ENCODE data around the gene PRPF6.
A peak's percentile ranks its signal among the peaks of the same experiment; 100 is the strongest.
"Not testable (repeated sequence)": the region's sequence is repeated elsewhere in the genome, so short reads cannot be mapped to it uniquely, and the experiment has no call there.

The PRPF6 gene

DNA sequence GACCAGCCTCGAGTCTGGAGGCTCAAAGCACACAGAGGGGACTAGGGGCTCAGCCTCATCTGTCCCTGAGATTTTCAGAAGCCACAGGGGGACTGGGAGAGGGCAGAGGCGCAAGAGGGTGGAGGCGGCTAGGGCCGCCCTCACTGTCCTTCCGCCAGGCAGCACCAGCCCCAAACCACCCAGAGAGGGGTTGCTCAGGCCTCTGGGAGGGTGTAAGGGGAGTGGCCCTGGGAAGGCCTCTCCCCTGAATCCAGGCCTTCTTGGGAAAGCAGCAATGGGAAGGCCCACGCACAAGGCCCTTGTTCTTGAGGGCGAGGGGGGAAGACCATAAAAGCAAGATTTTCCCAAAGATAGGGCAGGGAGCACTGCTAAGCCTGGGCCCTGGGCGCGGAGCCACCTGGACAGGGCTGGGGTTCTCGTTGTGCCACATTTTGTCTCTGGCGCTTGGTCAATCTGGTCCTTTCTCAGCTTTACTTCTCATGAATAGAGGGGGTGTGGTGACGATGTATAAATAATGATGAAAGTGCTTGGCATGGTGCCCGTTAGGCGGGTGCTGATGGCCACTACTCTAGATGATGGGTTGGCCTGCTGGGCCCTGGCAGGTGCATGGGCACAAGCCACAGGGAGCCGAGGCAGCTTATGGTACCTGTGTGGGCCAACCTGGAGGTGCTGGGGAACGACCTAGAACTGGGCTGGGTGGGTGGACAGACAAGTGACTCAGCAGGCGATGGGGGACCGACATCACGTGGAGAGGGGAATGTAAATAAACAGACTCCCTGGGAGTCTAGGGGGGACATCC, 6.3 kb upstream of the PRPF6 start:
- DNase-seq = no peak

DNA sequence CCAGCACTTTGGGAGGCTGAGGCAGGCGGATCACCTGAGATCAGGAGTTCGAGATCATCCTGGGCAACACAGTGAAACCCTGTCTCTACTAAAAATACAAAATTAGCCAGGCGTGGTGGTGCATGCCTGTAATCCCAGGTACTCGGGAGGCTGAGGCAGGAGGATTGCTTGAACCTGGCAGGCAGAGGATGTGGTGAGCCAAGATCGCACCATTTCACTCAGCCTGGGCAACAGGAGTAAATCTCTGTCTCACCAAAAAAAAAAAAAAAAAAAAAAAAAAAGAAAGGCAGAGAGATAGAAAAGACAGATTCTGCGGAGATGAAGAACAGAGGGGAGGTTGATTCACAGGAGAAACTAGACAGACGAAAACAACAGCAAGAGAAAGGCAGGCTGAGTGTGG, 4.4 kb upstream of the PRPF6 start:
- DNase-seq = not testable (repeated sequence)

- no peak for DNase-seq
These were observed 3.8 kb upstream of the PRPF6 start for GRCh38 chr20:63976980-63977738.

DNA sequence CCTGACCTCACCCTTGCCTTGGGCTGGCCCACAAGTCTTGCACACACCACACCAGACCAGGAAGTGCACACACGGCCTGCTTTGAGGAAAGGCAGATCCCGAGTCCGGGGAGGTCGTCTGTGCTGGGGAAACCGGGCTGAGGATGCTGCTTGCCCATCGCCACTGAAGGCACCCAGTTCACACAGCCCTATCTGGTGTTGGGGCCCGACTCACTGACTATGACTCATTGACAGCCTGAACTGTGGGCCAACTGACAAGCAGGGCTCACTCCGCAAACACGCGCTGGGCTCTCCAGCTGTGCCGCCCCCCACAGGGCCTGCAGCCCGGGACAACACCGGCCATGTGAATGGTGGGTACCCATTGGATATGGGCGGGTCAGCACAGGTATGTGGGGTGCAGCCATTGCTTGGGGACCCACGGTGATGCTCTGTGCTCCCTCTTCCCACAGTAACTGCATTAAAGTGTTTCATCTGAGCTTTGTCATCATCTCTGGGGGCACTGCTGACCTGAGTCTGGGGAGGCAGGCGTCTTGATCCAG, 3.1 kb upstream of the PRPF6 start:
- DNase-seq = peak; percentile 57

DNA sequence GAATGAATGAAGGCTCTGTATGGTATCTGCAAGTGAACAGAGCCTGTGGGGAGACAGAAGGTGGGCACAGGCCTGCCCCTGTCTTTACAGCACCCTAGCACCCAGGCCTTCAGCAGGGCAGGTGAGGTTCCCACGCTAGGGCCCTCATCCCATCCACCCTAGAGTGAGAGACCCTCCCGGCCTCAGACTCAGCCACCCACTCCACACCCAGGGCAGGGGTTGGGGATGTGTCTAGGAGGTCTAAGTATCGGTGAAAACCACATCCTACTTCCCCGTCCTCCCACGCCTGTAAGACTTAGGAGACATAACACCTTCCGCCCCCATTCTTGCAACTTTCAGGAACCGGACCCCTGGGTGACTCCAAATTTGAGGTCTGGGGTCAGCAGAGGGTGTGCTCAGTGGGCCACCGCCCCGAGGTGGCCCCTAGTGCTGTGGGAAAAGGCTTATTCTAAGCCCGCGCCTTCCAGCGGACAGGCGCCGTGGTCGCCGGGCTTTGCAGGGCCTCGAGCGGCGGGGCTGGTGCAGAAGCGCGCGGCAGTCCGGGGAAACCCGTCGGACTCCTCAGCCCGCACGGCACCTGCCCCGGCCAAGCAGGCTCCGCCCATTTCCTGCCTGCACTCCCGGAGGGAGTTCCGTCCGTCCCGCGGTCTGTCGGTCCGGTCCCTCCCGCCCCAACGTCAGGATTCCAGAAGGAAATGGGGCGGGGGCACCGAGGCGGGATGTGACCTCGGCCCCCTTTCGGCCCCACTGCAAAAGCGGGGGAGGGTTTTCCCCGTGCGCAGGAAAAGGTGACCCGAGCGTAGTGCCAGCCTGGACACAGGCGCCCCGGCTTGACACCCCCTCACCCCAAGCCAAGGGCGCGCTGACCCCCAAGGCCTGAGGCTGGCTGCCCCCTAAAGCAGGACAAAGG, 2.4 kb upstream of the PRPF6 start:
- peak; percentile 61 for DNase-seq

GRCh38 chr20:63979229-63979556, 1.7 kb upstream of the PRPF6 start:
- DNase-seq = no peak

GRCh38 chr20:63979557-63980316, 1.2 kb upstream of the PRPF6 start, which contains the start of gene SAMD10:
SAMD10 (minus strand) TSS chr20:63979642; CDS start chr20:63979467, 175 bp downstream.
- DNase-seq = peak; percentile 90

DNA sequence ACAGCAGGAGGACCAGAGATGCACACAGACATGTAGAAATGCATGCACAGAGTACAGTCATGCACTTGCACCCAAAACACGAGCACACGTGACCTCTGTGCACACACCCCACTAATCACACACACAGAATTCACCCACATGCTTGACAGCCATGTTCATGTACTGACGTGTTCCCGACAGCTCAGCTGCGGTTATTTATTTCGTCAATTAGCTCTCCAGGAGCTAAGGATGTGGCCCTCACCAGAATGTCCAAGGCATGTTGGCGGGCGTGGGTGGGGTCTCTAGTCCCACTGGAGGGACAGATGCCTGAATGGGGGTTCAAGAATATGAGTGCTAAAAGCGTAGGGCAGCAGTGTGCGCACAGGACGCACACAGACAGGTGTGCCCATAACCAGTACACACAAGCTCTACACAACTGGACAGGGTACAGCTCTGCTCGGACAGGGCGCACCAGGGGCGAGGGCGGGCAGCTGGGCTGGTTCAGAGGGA, 571 bp upstream of the PRPF6 start:
- DNase-seq = no peak

DNA sequence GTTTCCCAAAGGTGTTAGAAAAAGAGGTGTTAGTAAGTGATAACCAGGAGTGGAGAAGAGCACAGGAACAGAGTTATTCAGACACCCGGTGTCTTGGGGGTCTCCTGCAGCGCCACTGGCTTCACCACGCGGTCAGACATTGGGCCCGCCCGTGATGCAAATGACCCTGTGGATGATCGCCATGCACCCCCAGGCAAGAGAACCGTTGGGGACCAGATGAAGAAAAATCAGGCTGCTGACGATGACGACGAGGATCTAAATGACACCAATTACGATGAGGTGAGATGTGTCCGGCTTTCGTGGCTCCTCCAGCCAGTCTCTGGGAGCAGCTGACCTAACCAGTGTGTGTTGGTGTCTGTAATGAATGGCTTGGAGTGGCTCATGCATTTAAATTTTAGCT, 2.0 kb downstream of the PRPF6 start:
- DNase-seq = no peak

- DNase-seq = no peak
These were observed 20.0 kb downstream of the PRPF6 start for GRCh38 chr20:64000906-64001305.

GRCh38 chr20:64001607-64002011, 20.7 kb downstream of the PRPF6 start:
- DNase-seq = no peak

GRCh38 chr20:64003960-64004725, 23.2 kb downstream of the PRPF6 start:
- DNase-seq = no peak

DNA sequence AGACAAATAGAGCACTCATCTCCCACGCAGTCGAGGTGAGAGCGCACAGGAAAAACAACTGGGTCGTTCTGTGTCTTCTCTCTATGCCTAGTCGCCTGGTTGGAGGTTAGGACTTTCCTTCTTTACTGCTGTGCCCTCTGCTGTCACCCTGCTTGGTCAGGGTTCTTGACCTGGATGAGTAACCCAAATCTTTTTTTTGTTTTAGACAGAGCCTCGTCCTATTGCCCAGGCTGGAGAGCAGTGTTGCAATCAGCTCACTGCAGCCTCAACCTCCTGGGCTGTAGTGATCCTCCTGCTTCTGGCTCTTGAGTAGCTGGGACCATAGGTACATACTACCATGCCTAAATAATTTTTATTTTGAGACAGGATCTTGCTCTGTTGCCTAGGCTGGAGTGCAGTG, 24.5 kb downstream of the PRPF6 start:
- DNase-seq = no peak

- no peak for DNase-seq
These were observed 25.6 kb downstream of the PRPF6 start for GRCh38 chr20:64006490-64006889.

DNA sequence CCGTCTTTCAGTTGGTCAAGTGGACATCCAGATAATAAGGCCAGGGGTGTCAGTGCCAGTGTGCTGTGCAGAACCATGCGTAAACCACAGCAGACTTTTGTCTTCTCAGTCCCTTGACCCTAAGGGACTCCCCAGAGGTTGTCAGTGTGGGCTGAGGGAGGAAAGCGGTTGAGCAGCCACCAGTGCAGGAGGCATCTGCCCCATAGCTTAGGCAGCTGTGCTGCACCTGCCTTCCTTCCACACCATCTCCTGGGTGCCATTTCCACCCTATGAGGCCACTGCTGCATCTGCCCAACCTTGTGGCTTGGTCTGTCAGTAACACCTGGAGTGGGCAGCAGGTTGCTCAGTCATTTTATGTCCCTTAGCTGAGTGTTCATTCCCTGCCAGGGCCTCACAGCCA, 26.0 kb downstream of the PRPF6 start:
- no peak for DNase-seq

GRCh38 chr20:64009811-64010387, 29.0 kb downstream of the PRPF6 start:
- no peak for DNase-seq

DNA sequence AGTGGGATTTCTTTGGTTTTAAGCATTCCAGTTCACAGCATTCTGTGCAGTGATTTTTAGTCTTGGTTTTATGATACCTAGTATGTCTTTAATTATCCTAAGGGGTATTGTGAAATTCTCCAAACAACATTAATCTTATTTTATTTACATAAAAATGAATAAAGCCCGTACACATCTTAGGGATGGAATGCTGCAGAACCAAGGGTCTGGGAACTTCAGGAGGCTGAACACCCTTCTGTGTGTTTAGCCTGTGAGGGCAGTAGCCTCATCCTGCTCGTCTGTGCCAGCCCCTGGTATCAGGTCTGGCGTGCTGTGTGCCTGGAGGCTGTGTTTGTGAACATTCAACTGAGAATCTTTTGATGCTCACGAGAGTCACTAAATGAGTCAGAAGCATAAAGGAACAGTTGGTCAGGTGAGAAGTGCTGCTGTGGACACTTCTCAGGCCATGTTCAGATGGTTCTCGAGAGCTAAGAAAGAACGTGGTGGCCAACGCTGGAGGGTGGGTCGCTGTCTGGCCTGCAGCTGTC, 29.8 kb downstream of the PRPF6 start:
- DNase-seq = no peak

GRCh38 chr20:64011366-64011779, 30.4 kb downstream of the PRPF6 start:
- no peak for DNase-seq

DNA sequence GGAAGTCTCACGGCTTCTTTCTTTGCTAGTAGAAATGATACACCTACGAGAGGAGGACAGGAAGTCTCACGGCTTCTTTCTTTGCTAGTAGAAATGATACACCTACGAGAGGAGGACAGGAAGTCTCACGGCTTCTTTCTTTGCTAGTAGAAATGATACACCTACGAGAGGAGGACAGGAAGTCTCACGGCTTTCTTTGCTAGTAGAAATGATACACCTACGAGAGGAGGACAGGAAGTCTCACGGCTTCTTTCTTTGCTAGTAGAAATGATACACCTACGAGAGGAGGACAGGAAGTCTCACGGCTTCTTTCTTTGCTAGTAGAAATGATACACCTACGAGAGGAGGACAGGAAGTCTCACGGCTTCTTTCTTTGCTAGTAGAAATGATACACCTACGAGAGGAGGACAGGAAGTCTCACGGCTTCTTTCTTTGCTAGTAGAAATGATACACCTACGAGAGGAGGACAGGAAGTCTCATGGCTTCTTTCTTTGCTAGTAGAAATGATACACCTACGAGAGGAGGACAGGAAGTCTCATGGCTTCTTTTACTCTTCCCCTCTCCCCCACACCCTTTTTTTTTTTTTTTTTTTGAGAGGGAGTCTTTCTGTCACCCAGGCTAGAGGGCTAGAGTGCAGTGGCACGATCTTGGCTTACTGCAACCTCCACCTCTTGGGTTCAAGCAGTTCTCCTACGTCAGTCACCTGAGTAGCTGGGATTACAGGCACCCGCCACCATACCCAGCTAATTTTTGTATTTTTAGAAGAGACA, 31.6 kb downstream of the PRPF6 start:
- not testable (repeated sequence) for DNase-seq

GRCh38 chr20:64015635-64016034, 34.7 kb downstream of the PRPF6 start:
- DNase-seq = no peak
